ENCODE data around the gene MYORG.

Gene MYORG

GRCh38 chr9:34384368-34385165, 7.9 kb upstream of the MYORG start:
- DNase-seq, result no peak

- no peak for DNase-seq
Observed at GRCh38 chr9:34383904-34384303, 7.2 kb upstream of the MYORG start.

GRCh38 chr9:34382879-34383278, 6.2 kb upstream of the MYORG start:
- DNase-seq, result no peak

- no peak for DNase-seq
Observed at GRCh38 chr9:34382054-34382453, 5.4 kb upstream of the MYORG start.

- DNase-seq, result peak; percentile 19
Observed at GRCh38 chr9:34381323-34381722, 4.6 kb upstream of the MYORG start.

- peak; percentile 78 for DNase-seq
Observed at GRCh38 chr9:34380511-34381315, 4.0 kb upstream of the MYORG start.

GRCh38 chr9:34380034-34380510, 3.4 kb upstream of the MYORG start:
- DNase-seq, result no peak

- peak; percentile 88 for DNase-seq
Observed at GRCh38 chr9:34379334-34380033, 2.8 kb upstream of the MYORG start.

- no peak for DNase-seq
Observed at GRCh38 chr9:34378376-34379060, 1.8 kb upstream of the MYORG start.

- DNase-seq, result no peak
Observed at GRCh38 chr9:34377404-34377746, 677 bp upstream of the MYORG start.

GRCh38 chr9:34375901-34376595, 650 bp downstream of the MYORG start:
- DNase-seq, result peak; percentile 61

- no peak for DNase-seq
Observed at GRCh38 chr9:34374905-34375552, 1.7 kb downstream of the MYORG start.

GRCh38 chr9:34374339-34374738, 2.4 kb downstream of the MYORG start:
- DNase-seq, result no peak

GRCh38 chr9:34373749-34374148, 2.9 kb downstream of the MYORG start:
- no peak for DNase-seq

- DNase-seq, result no peak
Observed at GRCh38 chr9:34372467-34373011, 4.2 kb downstream of the MYORG start.

- no peak for DNase-seq
Observed at GRCh38 chr9:34371886-34372466, 4.7 kb downstream of the MYORG start.

GRCh38 chr9:34370970-34371880, 5.5 kb downstream of the MYORG start:
- DNase-seq, result peak; percentile 38

- DNase-seq, result no peak
Observed at GRCh38 chr9:34370335-34370969, 6.2 kb downstream of the MYORG start.

- DNase-seq, result no peak
Observed at GRCh38 chr9:34369636-34370035, 7.1 kb downstream of the MYORG start.

All from CD4-positive, alpha-beta T cell treated with Interferon gamma for 1 hour (primary cell).